ENCODE data around the gene KCNA4. TPM values are rescaled to one million over a fixed set of nuclear protein-coding genes. Genes with fewer than 3 reads are reported as not detected.

KCNA4 gene
- total RNA-seq, 1 donor from 2014 or later, result not detected

DNA sequence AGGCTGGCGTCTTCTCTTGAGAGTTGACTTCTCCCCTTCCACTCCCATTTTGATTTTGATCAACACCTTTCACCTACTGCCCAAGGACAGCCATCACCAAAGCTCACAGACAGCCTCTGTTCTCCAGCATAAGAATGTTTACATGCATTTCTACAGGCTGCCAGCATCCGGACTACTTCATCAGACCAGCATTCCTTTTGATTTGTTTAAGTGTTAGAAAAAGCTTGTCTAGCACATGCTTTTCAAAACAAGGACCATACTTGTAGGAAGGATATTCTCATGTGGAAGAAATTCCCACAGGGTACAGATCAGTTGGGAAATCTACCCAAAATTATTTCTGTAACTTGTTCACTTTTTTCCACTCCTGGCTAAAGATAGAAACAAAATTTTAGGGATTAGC, 6.2 kb upstream of the KCNA4 start:
- Mint-ChIP-seq H3K4me3 (ENCODE audit: unreplicated experiment) (no peak overlapping the region), H3K27me3 (ENCODE audit: unreplicated experiment) (peaks cover 9% of the 10 kb centered on the region), H3K9me3 (ENCODE audit: unreplicated experiment) (no peaks in the 10 kb centered on the region), H3K36me3 (ENCODE audit: unreplicated experiment) (no peaks in the 10 kb centered on the region), H3K4me1 (ENCODE audit: low read depth, unreplicated experiment) (no peaks in the 10 kb centered on the region), H3K27ac (ENCODE audit: unreplicated experiment) (no peak overlapping the region)
- DNase-seq, result no peak
- TF ChIP-seq, protein P1, sequence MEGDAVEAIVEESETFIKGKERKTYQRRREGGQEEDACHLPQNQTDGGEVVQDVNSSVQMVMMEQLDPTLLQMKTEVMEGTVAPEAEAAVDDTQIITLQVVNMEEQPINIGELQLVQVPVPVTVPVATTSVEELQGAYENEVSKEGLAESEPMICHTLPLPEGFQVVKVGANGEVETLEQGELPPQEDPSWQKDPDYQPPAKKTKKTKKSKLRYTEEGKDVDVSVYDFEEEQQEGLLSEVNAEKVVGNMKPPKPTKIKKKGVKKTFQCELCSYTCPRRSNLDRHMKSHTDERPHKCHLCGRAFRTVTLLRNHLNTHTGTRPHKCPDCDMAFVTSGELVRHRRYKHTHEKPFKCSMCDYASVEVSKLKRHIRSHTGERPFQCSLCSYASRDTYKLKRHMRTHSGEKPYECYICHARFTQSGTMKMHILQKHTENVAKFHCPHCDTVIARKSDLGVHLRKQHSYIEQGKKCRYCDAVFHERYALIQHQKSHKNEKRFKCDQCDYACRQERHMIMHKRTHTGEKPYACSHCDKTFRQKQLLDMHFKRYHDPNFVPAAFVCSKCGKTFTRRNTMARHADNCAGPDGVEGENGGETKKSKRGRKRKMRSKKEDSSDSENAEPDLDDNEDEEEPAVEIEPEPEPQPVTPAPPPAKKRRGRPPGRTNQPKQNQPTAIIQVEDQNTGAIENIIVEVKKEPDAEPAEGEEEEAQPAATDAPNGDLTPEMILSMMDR (IDR thresholded peaks at IDR 0.05; ENCODE audit: partially characterized antibody, unreplicated experiment), result no peak

DNA sequence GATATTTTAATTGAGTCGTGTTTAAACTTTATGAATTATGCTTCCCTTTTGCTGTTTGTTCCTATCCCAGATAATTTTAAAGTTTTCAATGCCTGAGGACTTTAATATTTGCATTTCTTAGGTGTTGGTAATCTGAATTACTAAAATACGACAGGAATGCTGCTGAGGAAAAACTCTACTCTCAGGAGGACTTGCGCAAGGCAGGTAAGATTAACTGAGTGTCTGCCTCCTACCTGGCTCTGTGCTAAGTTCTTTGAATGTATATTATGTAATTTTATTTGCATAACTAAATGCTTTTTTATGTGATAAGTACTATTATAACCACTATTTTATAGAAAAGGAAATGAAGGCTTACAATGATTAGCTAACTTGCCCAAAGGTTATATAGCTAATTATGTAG, 2.7 kb upstream of the KCNA4 start:
- H3K36me3 Mint-ChIP-seq (ENCODE audit: unreplicated experiment), result no peaks in the 10 kb centered on the region
- H3K9me3 Mint-ChIP-seq (ENCODE audit: unreplicated experiment), result peaks cover 4% of the 10 kb centered on the region
- no peak overlapping the region for H3K4me3 Mint-ChIP-seq (ENCODE audit: unreplicated experiment)
- TF ChIP-seq, protein P1 (IDR thresholded peaks at IDR 0.05; ENCODE audit: partially characterized antibody, unreplicated experiment), result no peak
- no peak overlapping the region for H3K27ac Mint-ChIP-seq (ENCODE audit: unreplicated experiment)
- DNase-seq, result no peak
- peaks cover 17% of the 10 kb centered on the region for H3K27me3 Mint-ChIP-seq (ENCODE audit: unreplicated experiment)
- no peaks in the 10 kb centered on the region for H3K4me1 Mint-ChIP-seq (ENCODE audit: low read depth, unreplicated experiment)

DNA sequence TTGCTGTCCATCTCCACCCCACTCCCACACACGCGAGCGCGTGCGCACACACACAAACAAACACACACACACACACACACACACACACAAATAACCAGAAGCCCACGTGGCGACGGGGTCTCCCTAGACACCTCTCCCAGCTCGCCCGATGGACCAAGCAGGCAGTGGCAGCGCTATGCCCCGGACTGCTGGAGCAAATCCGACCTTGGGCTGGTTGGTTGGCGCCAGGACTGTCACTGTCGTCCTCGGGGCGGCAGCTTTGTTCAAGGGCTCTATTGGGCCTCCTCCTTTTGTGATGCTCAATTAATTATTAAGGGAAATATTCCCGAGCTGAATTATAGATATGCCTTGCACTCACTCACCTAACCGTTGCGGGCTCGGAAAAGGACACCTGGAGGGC, 1.7 kb upstream of the KCNA4 start:
- Mint-ChIP-seq H3K27ac (ENCODE audit: unreplicated experiment) (no peak overlapping the region), H3K4me3 (ENCODE audit: unreplicated experiment) (peak overlapping the region; percentile 40)
- TF ChIP-seq, protein P1 (IDR thresholded peaks at IDR 0.05; ENCODE audit: partially characterized antibody, unreplicated experiment), result no peak

DNA sequence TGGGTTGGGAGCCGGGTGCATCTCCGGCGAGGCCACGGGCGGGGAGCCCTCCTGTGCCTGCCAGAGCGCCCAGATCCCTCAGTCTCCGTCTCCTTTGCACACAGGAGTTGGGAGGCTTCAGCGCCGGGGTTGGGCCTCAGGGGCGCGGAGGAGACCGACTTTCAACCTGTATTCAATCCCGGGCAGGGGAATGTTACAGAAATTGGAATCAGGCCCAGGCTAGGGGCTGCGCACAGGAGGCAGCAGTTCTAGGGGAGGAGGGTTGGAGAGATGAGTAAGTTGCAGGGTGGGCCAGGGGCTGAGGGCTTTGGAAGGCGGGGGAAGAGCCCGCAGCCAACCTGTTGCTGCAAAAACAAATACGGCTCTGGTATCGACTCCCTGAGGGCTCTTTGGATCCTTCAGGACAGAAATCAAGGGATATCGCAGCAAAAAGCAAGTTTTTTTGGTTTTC, 640 bp upstream of the KCNA4 start:
- H3K4me3 Mint-ChIP-seq (ENCODE audit: unreplicated experiment), result peak overlapping the region; percentile 20

More for the DNA sequence above, 1.7 kb upstream of the KCNA4 start:
- Mint-ChIP-seq H3K4me1 (ENCODE audit: low read depth, unreplicated experiment) (no peaks in the 10 kb centered on the region), H3K9me3 (ENCODE audit: unreplicated experiment) (peaks cover 4% of the 10 kb centered on the region), H3K36me3 (ENCODE audit: unreplicated experiment) (no peaks in the 10 kb centered on the region), H3K27me3 (ENCODE audit: unreplicated experiment) (peaks cover 17% of the 10 kb centered on the region)
- DNase-seq, result peak; percentile 22

DNA sequence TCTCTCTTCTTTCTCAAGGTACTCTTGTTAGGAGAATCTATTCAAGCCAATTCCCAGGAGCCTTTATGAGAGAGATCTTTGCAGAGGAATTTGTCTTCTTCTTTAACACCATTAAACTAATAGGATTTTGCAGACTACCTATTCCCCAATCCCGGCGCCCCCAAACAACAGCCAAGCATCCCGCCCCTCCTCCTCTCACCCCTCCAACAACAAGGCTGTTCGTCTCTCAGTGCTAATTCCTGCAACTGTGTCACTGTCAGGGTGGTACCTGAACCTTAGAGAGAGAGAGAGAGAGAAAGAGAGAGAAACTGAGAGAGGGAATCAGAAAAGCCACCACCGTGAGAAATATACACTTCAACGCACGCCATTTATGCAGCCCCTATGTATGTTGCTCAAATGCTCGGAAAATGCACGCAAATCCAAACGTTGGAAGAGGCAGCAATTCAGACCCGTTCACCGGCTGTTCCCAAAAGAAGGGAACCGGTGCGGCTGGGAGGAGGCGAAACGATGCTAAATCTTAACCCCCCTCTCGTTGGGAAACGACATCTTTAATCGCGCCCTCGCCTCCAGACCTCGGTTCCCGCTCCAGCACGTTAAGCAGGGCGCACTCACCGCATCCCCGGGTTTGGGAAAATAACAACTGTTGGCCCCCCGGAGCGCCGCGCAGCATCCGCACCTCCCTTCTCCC, 961 bp downstream of the KCNA4 start:
- H3K36me3 Mint-ChIP-seq (ENCODE audit: unreplicated experiment), result no peaks in the 10 kb centered on the region
- TF ChIP-seq, protein P1 (IDR thresholded peaks at IDR 0.05; ENCODE audit: partially characterized antibody, unreplicated experiment), result no peak
- DNase-seq, result peak; percentile 19
- H3K27ac Mint-ChIP-seq (ENCODE audit: unreplicated experiment), result no peak overlapping the region
- H3K4me3 Mint-ChIP-seq (ENCODE audit: unreplicated experiment), result no peak overlapping the region
- H3K9me3 Mint-ChIP-seq (ENCODE audit: unreplicated experiment), result peaks cover 4% of the 10 kb centered on the region
- peaks cover 17% of the 10 kb centered on the region for H3K27me3 Mint-ChIP-seq (ENCODE audit: unreplicated experiment)
- H3K4me1 Mint-ChIP-seq (ENCODE audit: low read depth, unreplicated experiment), result no peaks in the 10 kb centered on the region

More for the DNA sequence above, 640 bp upstream of the KCNA4 start:
- TF ChIP-seq, protein P1 (IDR thresholded peaks at IDR 0.05; ENCODE audit: partially characterized antibody, unreplicated experiment), result no peak
- H3K9me3 Mint-ChIP-seq (ENCODE audit: unreplicated experiment), result peaks cover 4% of the 10 kb centered on the region
- H3K27me3 Mint-ChIP-seq (ENCODE audit: unreplicated experiment), result peaks cover 17% of the 10 kb centered on the region
- no peak for DNase-seq
- no peak overlapping the region for H3K27ac Mint-ChIP-seq (ENCODE audit: unreplicated experiment)
- no peaks in the 10 kb centered on the region for H3K36me3 Mint-ChIP-seq (ENCODE audit: unreplicated experiment)
- H3K4me1 Mint-ChIP-seq (ENCODE audit: low read depth, unreplicated experiment), result no peaks in the 10 kb centered on the region

Measured in glutamatergic neuron (in vitro differentiated cells).